ENCODE measurements around the gene VSIR. TPM values are rescaled to one million over a fixed set of nuclear protein-coding genes. Genes with fewer than 3 reads are reported as not detected.

The VSIR gene
- total RNA-seq, 1 experiment from 2014 or later, result 18.5 TPM

- Histone ChIP-seq H2AFZ (ENCODE audit: low read depth, low read length, poor library complexity, severe bottlenecking) (no peak overlapping the region), H3K4me3 (replicated peaks in 1 of 2; ENCODE audit: low read depth in 1 of 2, low read length in 2 of 2) (no peak overlapping the region), H3K9me2 (ENCODE audit: insufficient read depth) (no peaks in the 10 kb centered on the region), H3K79me2 (ENCODE audit: insufficient read depth, low read length) (no peaks in the 10 kb centered on the region), H3K27ac (ENCODE audit: low read depth, low read length) (no peak overlapping the region), H3K9me3 (ENCODE audit: control insufficient read depth in 1 of 2, insufficient read depth in 1 of 2, low read depth in 1 of 2, low read length in 2 of 2) (no peaks in the 10 kb centered on the region), H4K20me1 (ENCODE audit: insufficient read depth) (no peaks in the 10 kb centered on the region), H3K4me2 (ENCODE audit: low read length) (no peak overlapping the region), H3K36me3 (ENCODE audit: control insufficient read depth in 1 of 2, insufficient read depth in 2 of 2, low read length in 2 of 2) (peaks cover 44 to 69% of the 10 kb centered on the region in 2 experiments), H3K27me3 (ENCODE audit: insufficient read depth, low read length) (no peaks in the 10 kb centered on the region), H3K9ac (ENCODE audit: low read length) (no peak overlapping the region), H3K4me1 (ENCODE audit: control insufficient read depth in 1 of 2, insufficient read depth in 2 of 2, low read length in 2 of 2) (no peaks in the 10 kb centered on the region)
- DNase-seq (ENCODE audit: low read depth, low spot score) (no peak), ATAC-seq (no peak)
- ChIA-PET CTCF (interaction anchor here (1.5 to 2.1 kb wide), 2 partner anchors 74 to 227 kb away, joined by 3 to 6 read pairs; no protein-coding TSS in a partner anchor), POLR2A (interaction anchor here (1.1 kb wide), 1 partner anchor 29 kb away, joined by 3 read pairs; the partner anchor contains the start of gene PSAP), RAD21 (ENCODE audit: low non-redundant PET in 1 of 2, low total read pairs in 2 of 2, uncharacterized antibody in 2 of 2, unreplicated experiment in 2 of 2) (interaction anchor here in 1 of 2 experiments (0.8 kb wide), 1 partner anchor 74 kb away, joined by 3 read pairs; no protein-coding TSS in a partner anchor)
- intact Hi-C loops (cut with micrococcal nuclease), result no loop called here
- no peak for TF ChIP-seq ELF1 (IDR thresholded peaks at IDR 0.05; ENCODE audit: borderline replicate concordance, low read depth)
- no peak for TF ChIP-seq YY1 (IDR thresholded peaks at IDR 0.05; ENCODE audit: extremely low read depth, insufficient replicate concordance, low read depth, low read length)
- no peak for TF ChIP-seq POLR2A (IDR thresholded peaks at IDR 0.05; ENCODE audit: borderline replicate concordance, extremely low read depth, insufficient read depth, insufficient read length)
- no peak for TF ChIP-seq RAD21 (IDR thresholded peaks at IDR 0.05; ENCODE audit: low read depth)
- no peak for TF ChIP-seq POLR2AphosphoS5 (IDR thresholded peaks at IDR 0.05; ENCODE audit: low read depth, low read length)
- no peak for TF ChIP-seq JUND (IDR thresholded peaks at IDR 0.05)
- TF ChIP-seq SIN3A (IDR thresholded peaks at IDR 0.05; ENCODE audit: low read depth), result no peak
- no peak for TF ChIP-seq CBX3 (IDR thresholded peaks at IDR 0.05; ENCODE audit: low read depth)
- no peak for TF ChIP-seq SP1 (IDR thresholded peaks at IDR 0.05; ENCODE audit: low read depth)
- TF ChIP-seq SRF (IDR thresholded peaks at IDR 0.05; ENCODE audit: low read depth), result no peak
- no peak for TF ChIP-seq ATF3 (IDR thresholded peaks at IDR 0.05)
- TF ChIP-seq CTCF (IDR thresholded peaks at IDR 0.05 in 2 of 3, conservative IDR thresholded peaks at IDR 0.05 in 1 of 3; ENCODE audit: borderline replicate concordance in 1 of 3, insufficient read depth in 1 of 3, low read depth in 2 of 3, low read length in 2 of 3), result no peak
- TF ChIP-seq EZH2phosphoT487 (IDR thresholded peaks at IDR 0.05; ENCODE audit: borderline replicate concordance), result no peak
- TF ChIP-seq ZBTB33 (IDR thresholded peaks at IDR 0.05; ENCODE audit: extremely low read depth, insufficient replicate concordance, low read length), result no peak
- no peak for TF ChIP-seq MAX (IDR thresholded peaks at IDR 0.05)
- no peak for TF ChIP-seq ZFX (IDR thresholded peaks at IDR 0.05)
- no peak for TF ChIP-seq FOSL1 (IDR thresholded peaks at IDR 0.05; ENCODE audit: low read depth)
- no TSS peak for BruUV-seq (replicated peaks)
Measured at GRCh38 chr10:71821909-71822763, 48.8 kb upstream of the VSIR start.

Measured in HCT116 (cell line).